Measurements from ENCODE around the gene RPA3. TPM values are rescaled to one million over a fixed set of nuclear protein-coding genes. Genes with fewer than 3 reads are reported as not detected.

RPA3 gene
- total RNA-seq, 1 experiment from 2014 or later = 108 TPM

GRCh38 chr7:7736671-7737070, 18.3 kb upstream of the RPA3 start:
- Histone ChIP-seq H4K8ac (replicated peaks; ENCODE audit: insufficient read length, low read depth, low read length) (no peak overlapping the region), H4K20me1 (ENCODE audit: control insufficient read depth, insufficient read depth, insufficient read length) (no peaks in the 10 kb centered on the region), H3K79me1 (ENCODE audit: insufficient read depth, low read depth, low read length, poor library complexity, severe bottlenecking) (no peaks in the 10 kb centered on the region), H2AK5ac (ENCODE audit: insufficient read length, low read length) (no peak overlapping the region), H2BK20ac (ENCODE audit: low read depth, low read length, poor library complexity, severe bottlenecking) (no peak overlapping the region), H2BK15ac (ENCODE audit: low read depth, low read length) (no peak overlapping the region), H3K27ac (ENCODE audit: insufficient read length, low read depth, low read length) (no peak overlapping the region), H3K9me3 (ENCODE audit: control insufficient read depth, low read depth, low read length) (no peaks in the 10 kb centered on the region), H2BK120ac (ENCODE audit: low read depth, low read length, poor library complexity, severe bottlenecking) (no peak overlapping the region), H3K4me1 (ENCODE audit: insufficient read depth, low read length) (peaks cover 3% of the 10 kb centered on the region; the same call in 1 of the 2 replicates), H3K27me3 (ENCODE audit: insufficient read depth, low read length) (no peaks in the 10 kb centered on the region), H3K14ac (ENCODE audit: insufficient read depth, low read length) (no peak overlapping the region), H3K4ac (ENCODE audit: low read depth, low read length) (no peak overlapping the region), H2BK12ac (ENCODE audit: insufficient read length, low read depth, low read length) (no peak overlapping the region), H3K23ac (ENCODE audit: insufficient read length, low read depth, low read length) (no peak overlapping the region), H3K9ac (ENCODE audit: extremely low read depth, insufficient read length, low read length) (no peak overlapping the region), H3T11ph (ENCODE audit: low read length) (no peak overlapping the region), H2AFZ (ENCODE audit: low read length) (no peak overlapping the region), H3K18ac (ENCODE audit: insufficient read length, low read depth, low read length) (no peak overlapping the region), H4K5ac (ENCODE audit: insufficient read length, low read depth, low read length) (no peak overlapping the region), H3K4me2 (ENCODE audit: insufficient read depth, insufficient read length, low read length) (no peak overlapping the region), H3K23me2 (ENCODE audit: insufficient read length, low read depth, low read length, poor library complexity, severe bottlenecking) (no peaks in the 10 kb centered on the region), H4K91ac (ENCODE audit: insufficient read length, low read depth, low read length) (no peak overlapping the region), H3K56ac (ENCODE audit: insufficient read length, low read depth, low read length) (no peak overlapping the region), H3K79me2 (ENCODE audit: insufficient read depth, low read length) (no peaks in the 10 kb centered on the region), H2BK5ac (ENCODE audit: insufficient read length, low read length) (no peak overlapping the region)
- H3K36me3 Mint-ChIP-seq (ENCODE audit: insufficient read depth in 1 of 3, low read depth in 3 of 3) = no peaks in the 10 kb centered on the region
- peak; percentile 38 for DNase-seq
- TF ChIP-seq CTCF (conservative IDR thresholded peaks at IDR 0.05) = no peak
- peaks cover 10 to 24% of the 10 kb centered on the region in 2 experiments for H3K4me1 Mint-ChIP-seq
- no peaks in the 10 kb centered on the region for H3K27me3 Mint-ChIP-seq (ENCODE audit: low read depth)
- H3K9me3 Mint-ChIP-seq = no peaks in the 10 kb centered on the region
- WGBS (ENCODE audit: extremely low coverage, insufficient read length, low lambda C conversion rate) = no CpG with 5 or more reads among the region's 2 CpGs
- H3K4me3 Mint-ChIP-seq = no peak overlapping the region
- H3K27ac Mint-ChIP-seq = no peak overlapping the region
